ENCODE data around the gene ANAPC16. TPM values are rescaled to one million over a fixed set of nuclear protein-coding genes. Genes with fewer than 3 reads are reported as not detected.

Gene ANAPC16
- polyA plus RNA-seq, 1 experiment = 67.0 TPM

DNA sequence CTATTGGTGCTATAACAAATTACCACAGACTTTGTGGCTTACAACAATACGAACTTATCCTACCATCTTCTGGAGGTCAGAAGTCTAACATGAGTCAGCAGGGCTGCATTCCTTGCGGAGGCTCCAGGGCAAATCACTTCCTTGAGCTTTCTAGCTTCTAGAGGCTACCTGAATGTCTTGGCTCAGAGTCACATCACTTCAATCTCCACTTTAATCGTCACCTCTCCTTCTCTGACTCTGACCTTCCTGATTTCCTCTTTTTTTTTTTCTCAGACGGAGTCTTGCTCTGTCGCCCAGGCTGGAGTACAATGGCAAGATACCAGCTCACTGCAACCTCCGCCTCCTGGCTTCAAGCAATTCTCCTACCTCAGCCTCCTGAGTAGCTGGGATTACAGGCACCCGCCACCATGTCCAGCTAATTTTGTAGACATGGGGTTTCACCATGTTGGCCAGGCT, 44.6 kb upstream of the ANAPC16 start:
- TF ChIP-seq, protein P1, sequence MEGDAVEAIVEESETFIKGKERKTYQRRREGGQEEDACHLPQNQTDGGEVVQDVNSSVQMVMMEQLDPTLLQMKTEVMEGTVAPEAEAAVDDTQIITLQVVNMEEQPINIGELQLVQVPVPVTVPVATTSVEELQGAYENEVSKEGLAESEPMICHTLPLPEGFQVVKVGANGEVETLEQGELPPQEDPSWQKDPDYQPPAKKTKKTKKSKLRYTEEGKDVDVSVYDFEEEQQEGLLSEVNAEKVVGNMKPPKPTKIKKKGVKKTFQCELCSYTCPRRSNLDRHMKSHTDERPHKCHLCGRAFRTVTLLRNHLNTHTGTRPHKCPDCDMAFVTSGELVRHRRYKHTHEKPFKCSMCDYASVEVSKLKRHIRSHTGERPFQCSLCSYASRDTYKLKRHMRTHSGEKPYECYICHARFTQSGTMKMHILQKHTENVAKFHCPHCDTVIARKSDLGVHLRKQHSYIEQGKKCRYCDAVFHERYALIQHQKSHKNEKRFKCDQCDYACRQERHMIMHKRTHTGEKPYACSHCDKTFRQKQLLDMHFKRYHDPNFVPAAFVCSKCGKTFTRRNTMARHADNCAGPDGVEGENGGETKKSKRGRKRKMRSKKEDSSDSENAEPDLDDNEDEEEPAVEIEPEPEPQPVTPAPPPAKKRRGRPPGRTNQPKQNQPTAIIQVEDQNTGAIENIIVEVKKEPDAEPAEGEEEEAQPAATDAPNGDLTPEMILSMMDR (IDR thresholded peaks at IDR 0.05; ENCODE audit: low read depth, low read length) = no peak
- H3K9me3 ChIP-seq (ENCODE audit: control insufficient read depth, insufficient read depth, low read length) = no peaks in the 10 kb centered on the region
- H3K4me3 ChIP-seq (ENCODE audit: low read depth, low read length) = no peak overlapping the region
- DNase-seq (ENCODE audit: low read depth, low spot score) = no peak
- ChIA-PET POLR2A (interaction anchor here (0.5 kb wide), 1 partner anchor 104 kb away, joined by 3 read pairs; no protein-coding TSS in a partner anchor), CTCF (no interaction called here)
- no peaks in the 10 kb centered on the region for H3K27me3 ChIP-seq (ENCODE audit: control insufficient read depth, insufficient read depth, low read length)
- H3K27ac ChIP-seq (ENCODE audit: low read depth, low read length) = no peak overlapping the region

- no peak overlapping the region for H3K27ac ChIP-seq (ENCODE audit: low read depth, low read length)
- no peaks in the 10 kb centered on the region for H3K9me3 ChIP-seq (ENCODE audit: control insufficient read depth, insufficient read depth, low read length)
- no peak for DNase-seq (ENCODE audit: low read depth, low spot score)
- ChIA-PET POLR2A (no interaction called here), CTCF (interaction anchor here (2.5 kb wide), 1 partner anchor 47 kb away, joined by 8 read pairs; no protein-coding TSS in a partner anchor)
- H3K4me3 ChIP-seq (ENCODE audit: low read depth, low read length) = no peak overlapping the region
- no peaks in the 10 kb centered on the region for H3K27me3 ChIP-seq (ENCODE audit: control insufficient read depth, insufficient read depth, low read length)
- TF ChIP-seq, protein P1 (IDR thresholded peaks at IDR 0.05; ENCODE audit: low read depth, low read length) = no peak
Measured at GRCh38 chr10:72173262-72173618, 42.6 kb upstream of the ANAPC16 start.

DNA sequence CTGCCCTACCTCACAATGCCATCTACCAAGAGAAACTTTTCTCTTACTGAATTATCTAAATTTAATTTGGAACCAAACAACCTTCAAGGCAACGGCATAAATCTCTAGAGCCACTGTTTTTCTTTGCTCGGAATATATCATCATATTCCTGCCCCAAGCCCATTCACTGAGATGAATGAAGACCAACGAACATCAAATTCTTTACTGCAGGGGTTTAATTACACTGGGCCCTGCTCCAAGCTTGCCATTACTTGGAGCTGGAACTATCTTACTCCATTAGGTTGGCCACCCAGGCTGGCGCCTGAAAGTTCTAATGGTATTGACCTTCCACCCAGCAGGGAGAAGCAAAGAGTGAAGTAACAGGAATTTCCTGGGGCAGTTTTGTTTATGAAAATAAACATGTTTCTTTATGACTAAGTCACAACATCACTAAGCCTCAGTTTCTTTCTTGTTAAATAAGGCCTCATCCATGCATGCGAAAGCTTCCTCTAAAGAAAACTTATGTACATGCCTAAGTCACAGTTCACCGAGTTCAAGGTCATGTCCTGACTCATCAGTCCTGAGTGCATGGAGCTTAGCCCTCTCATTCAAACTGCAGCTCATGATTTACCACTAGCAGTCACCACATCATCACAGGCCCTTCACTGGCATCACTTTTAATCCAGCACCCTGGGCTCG, 42.1 kb upstream of the ANAPC16 start:
- Histone ChIP-seq H3K27me3 (ENCODE audit: control insufficient read depth, insufficient read depth, low read length) (no peaks in the 10 kb centered on the region), H3K4me3 (ENCODE audit: low read depth, low read length) (no peak overlapping the region), H3K27ac (ENCODE audit: low read depth, low read length) (no peak overlapping the region), H3K9me3 (ENCODE audit: control insufficient read depth, insufficient read depth, low read length) (no peaks in the 10 kb centered on the region)
- TF ChIP-seq, protein P1 (IDR thresholded peaks at IDR 0.05; ENCODE audit: low read depth, low read length) = no peak
- POLR2A ChIA-PET = no interaction called here
- CTCF ChIA-PET = interaction anchor here (1.0 to 2.5 kb wide), 2 partner anchors 48 to 125 kb away, joined by 4 to 8 read pairs; no protein-coding TSS in a partner anchor
- no peak for DNase-seq (ENCODE audit: low read depth, low spot score)

DNA sequence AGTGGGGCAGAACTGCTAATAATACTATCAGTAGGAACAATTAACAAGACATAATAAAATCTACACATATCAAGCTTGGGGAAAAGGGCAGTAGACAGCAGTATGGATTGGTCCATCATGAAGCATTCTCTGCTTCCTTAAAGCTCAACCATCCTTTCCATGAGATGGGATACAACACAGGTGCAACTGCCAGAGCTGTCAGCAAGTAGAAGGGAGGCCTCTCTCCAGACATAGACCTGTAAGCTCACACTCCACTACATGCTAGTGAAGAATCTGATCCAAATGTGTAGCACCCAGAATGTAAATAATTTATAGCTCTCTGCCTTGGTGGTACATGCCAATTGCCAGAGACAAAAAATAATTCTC, 41.5 kb upstream of the ANAPC16 start:
- POLR2A ChIA-PET = no interaction called here
- TF ChIP-seq, protein P1 (IDR thresholded peaks at IDR 0.05; ENCODE audit: low read depth, low read length) = no peak
- CTCF ChIA-PET = interaction anchor here (1.0 to 2.5 kb wide), 2 partner anchors 48 to 125 kb away, joined by 4 to 8 read pairs; no protein-coding TSS in a partner anchor
- H3K27ac ChIP-seq (ENCODE audit: low read depth, low read length) = no peak overlapping the region
- H3K4me3 ChIP-seq (ENCODE audit: low read depth, low read length) = no peak overlapping the region
- no peak for DNase-seq (ENCODE audit: low read depth, low spot score)
- H3K27me3 ChIP-seq (ENCODE audit: control insufficient read depth, insufficient read depth, low read length) = no peaks in the 10 kb centered on the region
- H3K9me3 ChIP-seq (ENCODE audit: control insufficient read depth, insufficient read depth, low read length) = no peaks in the 10 kb centered on the region

DNA sequence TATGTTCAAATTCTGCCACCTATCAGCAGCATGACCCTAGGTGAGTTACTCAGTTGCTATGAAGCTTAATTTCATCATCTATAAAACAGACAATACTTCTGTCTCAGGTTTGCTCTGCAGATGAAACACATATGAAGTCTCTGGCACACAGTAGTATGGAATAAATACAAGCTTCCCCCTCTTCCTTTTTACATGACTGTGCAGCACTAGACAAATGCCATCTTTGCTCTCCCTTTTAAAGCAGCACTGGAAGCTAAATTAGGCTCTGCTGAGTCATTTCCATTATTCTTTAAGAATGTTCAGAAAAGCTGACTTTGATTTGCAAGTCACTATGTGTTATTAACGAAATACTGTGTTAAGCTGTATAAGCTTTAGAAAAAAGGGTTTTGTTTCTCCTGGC, 40.7 kb upstream of the ANAPC16 start:
- H3K4me3 ChIP-seq (ENCODE audit: low read depth, low read length) = no peak overlapping the region
- no peaks in the 10 kb centered on the region for H3K27me3 ChIP-seq (ENCODE audit: control insufficient read depth, insufficient read depth, low read length)
- CTCF ChIA-PET = interaction anchor here (0.6 to 2.5 kb wide), 2 partner anchors 48 to 49 kb away, joined by 4 to 8 read pairs; no protein-coding TSS in a partner anchor
- TF ChIP-seq, protein P1 (IDR thresholded peaks at IDR 0.05; ENCODE audit: low read depth, low read length) = no peak
- POLR2A ChIA-PET = interaction anchor here (0.5 kb wide), 1 partner anchor 157 kb away, joined by 3 read pairs; no protein-coding TSS in a partner anchor
- H3K27ac ChIP-seq (ENCODE audit: low read depth, low read length) = no peak overlapping the region
- DNase-seq (ENCODE audit: low read depth, low spot score) = no peak
- H3K9me3 ChIP-seq (ENCODE audit: control insufficient read depth, insufficient read depth, low read length) = no peaks in the 10 kb centered on the region
